HepG2 (cell line): Measurements from ENCODE around the gene COBLL1. TPM values are rescaled to one million over a fixed set of nuclear protein-coding genes. Genes with fewer than 3 reads are reported as not detected.

Experiments used
- ATAC-seq: fragments of 200-7000 bp; cut with Tn5 transposase; 3 replicates; pipeline ENCODE4 v1.9.1; 2020; ENCODE audit warnings: mild to moderate bottlenecking, moderate library complexity
- BruUV-seq: library from RNA; stranded (reverse); fragments of 400-500 nt; replicated peaks from 2 replicates; lab custom pipeline; 2021; lab: Mats Ljungman, UMichigan
- CTCF ChIA-PET: fragments of 300-600 bp; formaldehyde crosslinking; extraction: SDS; loops from one replicate; lab custom pipeline; 2021; ENCODE audit warnings: low total read pairs, inconsistent platforms, low intra/inter-chr PET ratio; lab: Yijun Ruan, JAX
- POLR2A ChIA-PET: fragments of 350-600 bp; sonication (Branson Sonifier 250); formaldehyde crosslinking; loops from one replicate; lab custom pipeline; 2020; ENCODE audit warnings: antibody characterized with exemption, inconsistent platforms; lab: Yijun Ruan, JAX
- DNase-seq: peaks from one replicate; pipeline ENCODE4 v3.0.0-alpha.2; 2015; ENCODE audit warnings: low spot score
- FAIRE-seq: peaks from 3 replicates; lab custom pipeline; 2011; peaks lifted over from hg19 to GRCh38; lab: Jason Lieb, UNC
- H2AFZ ChIP-seq: one replicate; pipeline ENCODE4 v1.6.1; 2011; ENCODE audit warnings: low read length, inconsistent platforms
- H3K27ac ChIP-seq: fragments of 300-600 bp; 3 replicates; pipeline ENCODE4 v1.8.0; 2011; ENCODE audit warnings: mixed run types, mild to moderate bottlenecking, mixed read lengths, low read length, inconsistent platforms; ENCODE audit not compliant: insufficient read depth; ENCODE audit errors: extremely low read length
- H3K27me3 ChIP-seq, 2 experiments: fragments of 200-600 bp in 1 of 2; 2 replicates in 1 of 2; 3 replicates in 1 of 2; pipeline versions ENCODE4 v1.6.0 to v1.8.0; 2011; ENCODE audit warnings: low read length in 2 of 2, mild to moderate bottlenecking in 2 of 2, moderate library complexity in 2 of 2, inconsistent platforms in 1 of 2; ENCODE audit not compliant: insufficient read depth in 2 of 2, control insufficient read depth in 1 of 2
- H3K36me3 ChIP-seq, 2 experiments: fragments of 200-600 bp in 1 of 2; replicated peaks in 1 of 2; 2 replicates in 1 of 2; 3 replicates in 1 of 2; pipeline versions ENCODE4 v1.5.1 to v1.8.0; 2011; ENCODE audit warnings: low read length in 2 of 2, inconsistent platforms in 1 of 2; ENCODE audit not compliant: insufficient read depth in 2 of 2, control insufficient read depth in 1 of 2
- H3K4me1 ChIP-seq: 2 replicates; pipeline ENCODE4 v1.5.1; 2012; ENCODE audit warnings: low read length, inconsistent platforms; ENCODE audit not compliant: insufficient read depth
- H3K4me2 ChIP-seq: 2 replicates; pipeline ENCODE4 v1.6.0; 2011; ENCODE audit warnings: low read depth, low read length, inconsistent platforms
- H3K4me3 ChIP-seq, 3 experiments: fragments of 200-600 bp in 1 of 3; sonication (generic), shearing (Covaris generic) in 1 of 3; replicated peaks in 1 of 3; 2 replicates each; pipeline ENCODE4 v1.5.1; 2011 to 2016; ENCODE audit warnings: low read length in 3 of 3, inconsistent platforms in 2 of 3, low read depth in 2 of 3, mild to moderate bottlenecking in 2 of 3, control low read depth in 1 of 3, mixed read lengths in 1 of 3; ENCODE audit not compliant: insufficient read depth in 1 of 3
- H3K79me2 ChIP-seq: one replicate; pipeline ENCODE4 v1.6.1; 2011; ENCODE audit warnings: low read length, inconsistent platforms; ENCODE audit not compliant: insufficient read depth
- H3K9ac ChIP-seq: 2 replicates; pipeline ENCODE4 v1.6.0; 2011; ENCODE audit warnings: mild to moderate bottlenecking, low read depth, low read length, inconsistent platforms; ENCODE audit not compliant: insufficient read depth
- H3K9me3 ChIP-seq: 2 replicates; pipeline ENCODE4 v1.5.1; 2012; ENCODE audit warnings: mild to moderate bottlenecking, low read length
- H4K20me1 ChIP-seq: 2 replicates; pipeline ENCODE4 v1.6.0; 2011; ENCODE audit warnings: inconsistent platforms, mild to moderate bottlenecking, low read length, moderate library complexity; ENCODE audit not compliant: insufficient read depth
- FOXC1 ChIP-seq: sonication (generic); formaldehyde crosslinking; IDR thresholded peaks from 2 replicates; pipeline ENCODE4 v1.8.0; 2022; ENCODE audit warnings: mild to moderate bottlenecking, missing genetic modification reagents, borderline replicate concordance
- GATAD2A ChIP-seq: IDR thresholded peaks from 2 replicates; pipeline ENCODE4 v1.6.1; 2016
- IRF2 ChIP-seq: IDR thresholded peaks from 2 replicates; pipeline ENCODE4 v1.6.1; 2018; ENCODE audit warnings: missing genetic modification reagents, missing compliant biosample characterization
- MEIS2 ChIP-seq: sonication (generic); formaldehyde crosslinking; IDR thresholded peaks from 2 replicates; pipeline ENCODE4 v1.9.0; 2021; ENCODE audit warnings: mild to moderate bottlenecking, missing genetic modification reagents
- SALL2 ChIP-seq: sonication (generic); formaldehyde crosslinking; IDR thresholded peaks from 2 replicates; pipeline ENCODE4 v1.8.1; 2023; ENCODE audit warnings: mild to moderate bottlenecking, missing genetic modification reagents, inconsistent platforms
- SIX1 ChIP-seq: sonication (generic); formaldehyde crosslinking; IDR thresholded peaks from 2 replicates; pipeline ENCODE4 v1.4.0; 2020; ENCODE audit warnings: missing genetic modification reagents, borderline replicate concordance
- SRF ChIP-seq: IDR thresholded peaks from 2 replicates; pipeline ENCODE4 v1.6.1; 2011; ENCODE audit warnings: mild to moderate bottlenecking, low read depth, low read length, moderate library complexity
- TEAD3 ChIP-seq: optimal IDR thresholded peaks from 2 replicates; pipeline ENCODE3; 2016; ENCODE audit warnings: borderline replicate concordance
- ZFP82 ChIP-seq: sonication (generic); formaldehyde crosslinking; IDR thresholded peaks from 2 replicates; pipeline ENCODE4 v1.5.1; 2020; ENCODE audit warnings: mild to moderate bottlenecking, missing genetic modification reagents, borderline replicate concordance
- ZNF24 ChIP-seq: fragments of 450-650 bp; IDR thresholded peaks from 2 replicates; pipeline ENCODE4 v1.6.1; 2017; ENCODE audit warnings: antibody characterized with exemption, mild to moderate bottlenecking
- ZNF33B ChIP-seq: sonication (generic); formaldehyde crosslinking; IDR thresholded peaks from 2 replicates; pipeline ENCODE4 v1.5.1; 2020; ENCODE audit warnings: mild to moderate bottlenecking, missing genetic modification reagents
- WGBS: methylation state at CpG from one replicate; pipeline ENCODE4 v1.1.6; 2017; ENCODE audit warnings: low lambda C conversion rate; 5-methylcytosine and 5-hydroxymethylcytosine counted together
- in situ Hi-C: cut with HindIII; loops from 2 replicates; pipeline ENCODE4 v1.10.0; 2017; ENCODE audit warnings: low pct_unique_long_range_greater_than_20kb; ENCODE audit not compliant: extremely low pct_ligation_motif_present
- intact Hi-C: fragments of 100-400 bp; cut with micrococcal nuclease; formaldehyde crosslinking; loops from one replicate; pipeline ENCODE4 v1.10.0; 2022; ENCODE audit not compliant: unreplicated experiment
- polyA plus RNA-seq, 8 experiments: library from polyadenylated mRNA; depleted of rRNA in 3 of 8; stranded (reverse) in 7 of 8; unstranded in 1 of 8; fragments of >200 nt; fragmentation: Illumina TruSeq in 4 of 8; extraction: Trizol in 4 of 8; gene quantifications; 2 replicates each; pipeline versions ENCODE4 v1.2.1 to v1.2.3, GENCODE V29; 2011 to 2016; ENCODE audit warnings: low read depth in 4 of 8, missing spikeins in 1 of 8, mixed read lengths in 1 of 8; ENCODE audit not compliant: insufficient read depth in 1 of 8
- total RNA-seq, 5 experiments: library from RNA; depleted of rRNA; stranded (reverse); fragments of >200 nt; fragmentation: Illumina TruSeq; extraction: Trizol; gene quantifications; 2 replicates each; pipeline ENCODE4 v1.2.3, GENCODE V29; 2016; ENCODE audit warnings: low read depth in 1 of 5
- TF ChIP-seq, protein P1 (sequence below): sonication (generic); formaldehyde crosslinking; IDR thresholded peaks from 2 replicates; pipeline ENCODE4 v1.8.1; 2023; ENCODE audit warnings: mild to moderate bottlenecking, inconsistent platforms, moderate library complexity, missing genetic modification reagents, borderline replicate concordance
- TF ChIP-seq, protein P2 (sequence below): sonication (generic); formaldehyde crosslinking; IDR thresholded peaks from 2 replicates; pipeline ENCODE4 v1.9.0; 2021; ENCODE audit warnings: missing genetic modification reagents, borderline replicate concordance
- TF ChIP-seq, protein P3 (sequence below): IDR thresholded peaks from 2 replicates; pipeline ENCODE4 v1.6.1; 2012; ENCODE audit warnings: low read depth, low read length, improper control_type of control experiment
- TF ChIP-seq, protein P4 (sequence below): sonication (generic); formaldehyde crosslinking; IDR thresholded peaks from 2 replicates; pipeline ENCODE4 v1.4.0; 2020; ENCODE audit warnings: missing genetic modification reagents

The COBLL1 gene
- total and polyA plus RNA-seq, 2 of the 13 experiments (the other 11 are each of a cell fraction or from before 2014, with no cell fraction given), result 32.6 to 86.8 TPM

DNA sequence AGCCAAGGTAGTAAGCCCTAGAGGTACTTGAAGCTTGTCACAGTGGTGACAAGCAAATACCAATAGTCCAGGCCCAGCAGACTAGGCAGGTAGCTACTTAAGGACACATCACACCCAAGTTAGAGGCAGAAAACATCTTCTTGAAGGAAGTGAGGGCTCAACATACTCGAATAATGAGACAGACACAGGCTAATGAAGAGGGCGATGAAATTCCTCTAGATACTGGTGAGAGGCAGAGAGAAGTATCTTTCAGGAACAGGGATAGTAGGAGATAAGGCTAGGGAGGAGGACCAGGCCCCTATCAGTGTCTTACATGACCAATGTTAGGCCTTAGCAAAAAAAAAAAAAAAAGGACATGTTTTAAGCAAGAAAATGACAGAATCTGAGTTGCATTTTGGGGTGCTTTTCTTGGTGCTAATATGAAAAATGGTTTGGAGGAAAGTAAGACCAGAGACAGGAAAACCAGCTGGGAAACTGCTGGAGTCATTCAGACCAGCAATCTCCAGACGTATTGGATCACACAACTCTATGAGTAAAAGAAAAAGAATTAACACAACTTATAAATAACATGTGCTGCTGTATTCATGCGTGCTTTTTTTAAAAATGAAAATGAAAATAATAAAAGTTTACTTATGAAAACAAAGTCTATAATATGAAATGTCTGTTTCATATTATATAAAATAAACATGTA, 37.7 kb downstream of the COBLL1 start (continued):
- no peak for TF ChIP-seq IRF2 (CRISPR knock-in tag)
- no peak for TF ChIP-seq SALL2 (CRISPR knock-in tag)
- TF ChIP-seq, protein P1, sequence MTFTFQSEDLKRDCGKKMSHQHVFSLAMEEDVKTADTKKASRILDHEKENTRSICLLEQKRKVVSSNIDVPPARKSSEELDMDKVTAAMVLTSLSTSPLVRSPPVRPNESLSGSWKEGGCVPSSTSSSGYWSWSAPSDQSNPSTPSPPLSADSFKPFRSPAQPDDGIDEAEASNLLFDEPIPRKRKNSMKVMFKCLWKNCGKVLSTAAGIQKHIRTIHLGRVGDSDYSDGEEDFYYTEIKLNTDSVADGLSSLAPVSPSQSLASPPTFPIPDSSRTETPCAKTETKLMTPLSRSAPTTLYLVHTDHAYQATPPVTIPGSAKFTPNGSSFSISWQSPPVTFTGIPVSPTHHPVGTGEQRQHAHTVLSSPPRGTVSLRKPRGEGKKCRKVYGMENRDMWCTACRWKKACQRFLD, result no peak
- TF ChIP-seq, protein P2, sequence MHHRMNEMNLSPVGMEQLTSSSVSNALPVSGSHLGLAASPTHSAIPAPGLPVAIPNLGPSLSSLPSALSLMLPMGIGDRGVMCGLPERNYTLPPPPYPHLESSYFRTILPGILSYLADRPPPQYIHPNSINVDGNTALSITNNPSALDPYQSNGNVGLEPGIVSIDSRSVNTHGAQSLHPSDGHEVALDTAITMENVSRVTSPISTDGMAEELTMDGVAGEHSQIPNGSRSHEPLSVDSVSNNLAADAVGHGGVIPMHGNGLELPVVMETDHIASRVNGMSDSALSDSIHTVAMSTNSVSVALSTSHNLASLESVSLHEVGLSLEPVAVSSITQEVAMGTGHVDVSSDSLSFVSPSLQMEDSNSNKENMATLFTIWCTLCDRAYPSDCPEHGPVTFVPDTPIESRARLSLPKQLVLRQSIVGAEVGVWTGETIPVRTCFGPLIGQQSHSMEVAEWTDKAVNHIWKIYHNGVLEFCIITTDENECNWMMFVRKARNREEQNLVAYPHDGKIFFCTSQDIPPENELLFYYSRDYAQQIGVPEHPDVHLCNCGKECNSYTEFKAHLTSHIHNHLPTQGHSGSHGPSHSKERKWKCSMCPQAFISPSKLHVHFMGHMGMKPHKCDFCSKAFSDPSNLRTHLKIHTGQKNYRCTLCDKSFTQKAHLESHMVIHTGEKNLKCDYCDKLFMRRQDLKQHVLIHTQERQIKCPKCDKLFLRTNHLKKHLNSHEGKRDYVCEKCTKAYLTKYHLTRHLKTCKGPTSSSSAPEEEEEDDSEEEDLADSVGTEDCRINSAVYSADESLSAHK (CRISPR knock-in tag), result no peak
- no peak for TF ChIP-seq ZNF33B (CRISPR knock-in tag)

DNA sequence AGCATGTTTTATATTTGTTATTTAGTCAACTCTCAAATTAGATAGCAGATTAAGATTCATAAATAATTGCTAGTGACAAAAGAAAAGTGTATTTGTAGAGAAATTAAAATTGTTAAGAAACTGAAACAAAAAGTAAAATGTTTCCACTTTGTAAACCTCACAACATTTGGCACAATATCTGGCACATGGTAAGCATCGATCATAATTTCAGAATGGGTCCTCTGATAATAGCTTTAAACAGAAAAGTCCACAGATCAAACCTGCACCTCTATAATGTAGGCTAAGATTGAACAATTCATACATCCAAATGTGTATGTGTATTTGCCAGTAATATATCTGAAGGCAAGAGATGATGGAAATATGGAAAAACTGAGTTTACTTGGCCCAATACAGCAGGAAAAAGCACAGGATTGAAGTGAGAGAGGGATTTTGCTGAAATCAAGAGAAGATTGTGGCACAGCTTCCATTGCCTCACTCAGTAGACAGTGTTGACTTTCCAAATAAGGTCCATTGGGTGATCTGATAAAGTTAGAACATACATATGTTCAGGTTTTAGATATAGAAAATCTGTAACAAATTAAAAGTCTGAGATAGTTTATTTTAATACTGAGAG, 39.4 kb downstream of the COBLL1 start:
- no peak overlapping the region; a peak in 1 of 6 replicates for H3K4me3 ChIP-seq
- ChIA-PET POLR2A (interaction anchor here (1.1 kb wide), 1 partner anchor 40 kb away, joined by 3 read pairs; the partner anchor contains the start of gene COBLL1), CTCF (no interaction called here)
- no peaks in the 10 kb centered on the region for H3K27me3 ChIP-seq
- ATAC-seq (peak; percentile 85), DNase-seq (peak; percentile 45), FAIRE-seq (no peak)
- H2AFZ ChIP-seq, result no peak overlapping the region
- H3K4me1 ChIP-seq, result peaks cover 23% of the 10 kb centered on the region
- no TSS peak for BruUV-seq
- H3K79me2 ChIP-seq, result peaks cover 81% of the 10 kb centered on the region
- intact Hi-C loops, result no loop called here
- peak overlapping the region; percentile 37 for H3K27ac ChIP-seq
- H4K20me1 ChIP-seq, result no peaks in the 10 kb centered on the region; the same call in 1 of the 2 replicates
- 0 out of 2 replicates have a peak overlapping the region, but pooled peaks have one; percentile 13 for H3K4me2 ChIP-seq
- in situ Hi-C loops, result no loop called here
- WGBS, result 84% methylated on average over 1 of the region's 1 CpG
- H3K36me3 ChIP-seq, result no peaks in the 10 kb centered on the region; a peak in 1 of 5 replicates
- H3K9ac ChIP-seq, result no peak overlapping the region
- no peaks in the 10 kb centered on the region for H3K9me3 ChIP-seq
- TF ChIP-seq SRF (peak; percentile 48; the same call in 1 of the 2 replicates), MEIS2 (CRISPR knock-in tag) (no peak), ZFP82 (CRISPR knock-in tag) (no peak), SIX1 (CRISPR knock-in tag) (0 out of 2 replicates have a peak, but pooled peaks have one; percentile 29), GATAD2A (CRISPR knock-in tag) (peak; percentile 58; the same call in 1 of the 2 replicates), TEAD3 (CRISPR knock-in tag) (peak; percentile 35), FOXC1 (CRISPR knock-in tag) (no peak), ZNF24 (no peak)
- TF ChIP-seq, protein P3, sequence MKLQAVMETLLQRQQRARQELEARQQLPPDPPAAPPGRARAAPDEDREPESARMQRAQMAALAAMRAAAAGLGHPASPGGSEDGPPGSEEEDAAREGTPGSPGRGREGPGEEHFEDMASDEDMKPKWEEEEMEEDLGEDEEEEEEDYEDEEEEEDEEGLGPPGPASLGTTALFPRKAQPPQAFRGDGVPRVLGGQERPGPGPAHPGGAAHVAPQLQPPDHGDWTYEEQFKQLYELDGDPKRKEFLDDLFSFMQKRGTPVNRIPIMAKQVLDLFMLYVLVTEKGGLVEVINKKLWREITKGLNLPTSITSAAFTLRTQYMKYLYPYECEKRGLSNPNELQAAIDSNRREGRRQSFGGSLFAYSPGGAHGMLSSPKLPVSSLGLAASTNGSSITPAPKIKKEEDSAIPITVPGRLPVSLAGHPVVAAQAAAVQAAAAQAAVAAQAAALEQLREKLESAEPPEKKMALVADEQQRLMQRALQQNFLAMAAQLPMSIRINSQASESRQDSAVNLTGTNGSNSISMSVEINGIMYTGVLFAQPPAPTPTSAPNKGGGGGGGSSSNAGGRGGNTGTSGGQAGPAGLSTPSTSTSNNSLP, result 0 out of 2 replicates have a peak, but pooled peaks have one; percentile 49
- TF ChIP-seq, protein P4, sequence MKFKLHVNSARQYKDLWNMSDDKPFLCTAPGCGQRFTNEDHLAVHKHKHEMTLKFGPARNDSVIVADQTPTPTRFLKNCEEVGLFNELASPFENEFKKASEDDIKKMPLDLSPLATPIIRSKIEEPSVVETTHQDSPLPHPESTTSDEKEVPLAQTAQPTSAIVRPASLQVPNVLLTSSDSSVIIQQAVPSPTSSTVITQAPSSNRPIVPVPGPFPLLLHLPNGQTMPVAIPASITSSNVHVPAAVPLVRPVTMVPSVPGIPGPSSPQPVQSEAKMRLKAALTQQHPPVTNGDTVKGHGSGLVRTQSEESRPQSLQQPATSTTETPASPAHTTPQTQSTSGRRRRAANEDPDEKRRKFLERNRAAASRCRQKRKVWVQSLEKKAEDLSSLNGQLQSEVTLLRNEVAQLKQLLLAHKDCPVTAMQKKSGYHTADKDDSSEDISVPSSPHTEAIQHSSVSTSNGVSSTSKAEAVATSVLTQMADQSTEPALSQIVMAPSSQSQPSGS (CRISPR knock-in tag), result peak; percentile 52; the same call in 1 of the 2 replicates
